NOMO-1 (cell line): ENCODE results near the gene HES2.
"Not testable (repeated sequence)": the region's sequence is repeated elsewhere in the genome, so short reads cannot be mapped to it uniquely, and the experiment has no call there.

ENCODE experiments used
- DNase-seq, 2 experiments: peaks; one replicate each; lab custom pipeline; 2025; ENCODE audit not compliant: unreplicated experiment in 2 of 2; lab: John Stamatoyannopoulos, UW

HES2 gene

DNA sequence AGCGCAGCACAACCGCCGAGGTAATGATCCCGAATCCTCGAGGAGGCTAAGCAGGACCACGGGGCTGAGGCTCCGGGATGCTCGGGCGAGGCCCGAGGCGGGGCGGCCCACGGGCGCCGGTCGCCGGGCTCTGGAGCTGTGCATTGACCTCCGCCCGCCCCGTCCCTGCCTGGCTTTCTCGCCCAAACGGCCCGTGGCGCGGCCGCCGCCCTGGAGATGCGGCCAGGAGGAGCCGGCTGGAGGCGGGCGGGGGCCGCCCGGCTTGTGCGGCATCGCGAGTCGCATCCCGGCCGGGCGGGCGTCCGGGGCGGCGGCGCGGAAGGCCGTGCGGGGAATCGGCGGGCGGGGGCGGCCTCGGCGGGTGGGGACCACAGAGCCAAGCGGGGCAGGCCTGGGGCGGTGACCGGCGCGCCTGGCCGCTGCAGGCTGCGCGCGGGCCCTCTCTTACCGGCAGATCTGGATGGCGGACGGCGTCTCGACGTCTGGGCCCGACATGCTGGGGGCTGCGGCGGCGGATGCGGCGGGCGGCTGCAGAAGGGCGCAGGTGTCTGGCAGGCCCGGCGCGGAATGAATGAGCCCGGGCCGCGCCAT lies 26.8 kb downstream of the HES2 start:
- no peak for DNase-seq

DNA sequence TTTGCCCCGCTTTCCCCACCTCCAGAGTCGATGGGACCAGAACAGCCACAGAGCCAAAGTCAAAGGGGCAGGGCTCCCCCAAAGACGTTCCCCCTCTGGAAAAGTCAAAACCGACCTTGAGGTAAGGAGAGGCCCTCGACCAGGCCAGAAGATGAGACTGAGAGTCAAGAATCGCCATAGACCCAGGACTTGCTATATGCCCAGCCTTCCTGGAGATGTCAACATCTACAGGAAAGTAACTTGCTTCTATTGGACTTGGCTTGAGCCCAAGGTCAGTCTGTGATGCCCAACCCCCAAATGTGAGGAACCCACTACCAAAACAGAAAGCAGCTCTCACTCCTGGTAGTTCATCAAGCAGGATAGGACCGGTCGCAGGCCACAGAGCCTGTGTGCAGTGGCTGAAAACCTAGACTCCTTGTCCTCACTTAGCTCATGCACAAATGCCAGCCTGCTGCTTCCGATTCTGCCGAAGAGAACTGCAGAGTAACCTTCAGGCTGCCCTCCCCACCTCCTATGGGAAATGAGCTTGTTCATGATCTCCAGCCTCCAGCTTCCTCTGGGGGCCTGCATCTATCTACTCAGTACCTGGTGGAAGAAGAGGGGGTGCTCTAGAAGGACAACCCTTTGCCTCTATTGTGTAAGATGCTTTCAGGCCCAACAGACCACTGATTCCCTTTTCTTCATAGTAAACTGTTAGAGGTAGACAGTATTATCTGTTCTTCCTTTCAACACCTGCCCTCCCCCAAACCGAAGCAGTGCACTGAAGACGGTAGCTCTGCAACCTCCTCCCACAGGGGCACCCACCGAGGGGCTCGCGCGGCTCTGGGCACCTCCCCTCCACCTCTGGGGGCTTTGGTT lies 27.5 kb downstream of the HES2 start:
- DNase-seq: peak in 1 of 2 experiments; percentile 17

DNA sequence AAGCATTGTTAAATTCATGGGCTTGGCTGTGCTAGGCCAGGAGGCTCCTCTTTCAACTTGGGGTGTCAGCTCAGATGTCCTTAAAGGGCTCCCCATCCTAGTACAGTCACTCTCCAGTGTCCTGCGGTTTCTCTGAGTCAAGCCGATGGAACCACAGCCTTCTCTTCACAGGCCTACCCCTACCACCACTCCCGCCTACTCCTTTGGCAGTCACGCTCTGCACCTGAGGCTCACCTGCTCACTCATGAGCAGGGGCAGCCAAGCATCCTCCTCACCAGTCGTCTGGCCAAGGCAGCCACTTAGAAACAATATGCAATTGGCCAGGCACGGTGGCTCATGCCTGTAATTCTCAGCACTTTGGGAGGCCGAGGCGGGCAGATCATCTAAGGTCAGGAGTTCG lies 29.7 kb downstream of the HES2 start:
- DNase-seq: no peak

DNA sequence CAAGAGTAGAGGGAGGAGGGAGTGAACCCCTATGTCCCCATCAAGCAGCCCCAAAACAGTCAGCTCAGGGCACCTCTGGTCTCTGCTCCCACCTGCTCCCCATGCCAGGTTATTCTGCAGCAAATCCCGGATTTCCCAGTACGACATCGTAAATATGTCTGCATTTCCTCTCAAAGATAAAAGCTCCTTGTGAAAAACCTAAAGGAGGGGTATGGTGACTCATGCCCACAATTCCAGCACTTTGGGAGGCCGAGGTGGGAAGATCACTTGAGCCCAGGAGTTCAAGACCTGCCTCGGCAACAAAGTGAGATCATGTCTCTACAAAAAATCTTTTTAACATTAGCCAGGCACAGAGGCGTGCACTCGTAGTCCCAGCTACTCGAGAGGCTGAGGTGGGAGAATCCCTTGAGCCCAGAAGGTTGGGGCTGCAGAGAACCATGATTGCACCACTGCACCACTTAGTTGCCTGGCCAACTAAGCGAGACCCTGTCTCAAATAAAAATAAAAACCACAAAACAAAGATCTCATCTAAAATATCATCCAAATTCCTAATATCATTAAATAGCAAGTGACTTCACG lies 33.3 kb downstream of the HES2 start:
- no peak for DNase-seq

DNA sequence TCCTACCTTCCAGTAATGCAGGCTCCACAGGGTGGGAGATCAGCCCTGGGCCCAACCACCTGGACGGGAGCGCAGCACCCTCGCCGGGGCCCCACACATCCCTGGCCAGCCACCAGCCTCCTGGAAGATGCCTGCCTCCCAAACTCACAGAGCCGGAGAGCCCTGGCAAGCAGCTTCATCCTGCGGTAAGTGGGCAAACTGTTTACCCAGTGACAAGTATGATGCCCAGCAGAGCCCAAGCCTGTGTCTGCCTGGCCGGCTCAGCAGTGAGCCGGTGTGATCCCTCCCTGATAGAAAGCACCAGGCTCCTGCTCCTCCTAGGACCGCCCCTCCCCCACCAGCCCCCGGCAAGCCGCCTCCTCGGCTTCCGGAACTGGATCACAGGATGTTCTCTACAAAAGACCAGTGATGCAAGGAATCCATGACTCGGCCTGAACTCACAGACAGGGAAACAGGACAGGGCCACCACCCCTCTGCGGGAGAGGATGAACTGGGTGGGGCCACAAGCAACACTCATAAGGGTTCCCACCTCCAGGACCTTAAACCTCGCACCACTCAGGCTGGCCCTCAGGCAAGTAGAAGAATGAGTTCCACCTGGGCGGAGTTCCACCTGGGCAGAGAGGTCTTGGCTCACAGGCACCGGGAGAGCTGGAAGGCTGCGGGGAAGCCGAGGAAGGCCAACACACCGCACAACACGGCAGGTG lies 34.1 kb downstream of the HES2 start:
- no peak for DNase-seq

DNA sequence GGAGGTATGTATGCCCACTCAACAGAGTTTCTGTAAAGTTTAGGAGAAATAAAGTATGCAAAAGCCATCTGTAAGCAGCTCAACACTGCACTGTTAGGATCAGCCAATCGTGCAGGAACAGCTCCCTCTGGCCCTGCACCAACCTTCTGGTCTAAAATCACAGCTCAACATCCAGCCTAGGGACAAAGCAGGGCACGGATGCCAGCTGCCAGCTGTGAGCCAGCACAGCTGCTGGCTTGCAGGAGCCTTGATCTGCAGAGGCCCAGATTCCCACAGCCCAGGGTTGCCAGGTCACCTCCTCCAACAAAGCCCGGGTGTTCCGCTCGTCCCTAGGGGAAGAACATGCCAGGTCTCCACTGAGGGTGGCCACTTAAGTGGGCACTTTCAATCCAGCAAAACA lies 34.8 kb downstream of the HES2 start:
- DNase-seq: no peak

DNA sequence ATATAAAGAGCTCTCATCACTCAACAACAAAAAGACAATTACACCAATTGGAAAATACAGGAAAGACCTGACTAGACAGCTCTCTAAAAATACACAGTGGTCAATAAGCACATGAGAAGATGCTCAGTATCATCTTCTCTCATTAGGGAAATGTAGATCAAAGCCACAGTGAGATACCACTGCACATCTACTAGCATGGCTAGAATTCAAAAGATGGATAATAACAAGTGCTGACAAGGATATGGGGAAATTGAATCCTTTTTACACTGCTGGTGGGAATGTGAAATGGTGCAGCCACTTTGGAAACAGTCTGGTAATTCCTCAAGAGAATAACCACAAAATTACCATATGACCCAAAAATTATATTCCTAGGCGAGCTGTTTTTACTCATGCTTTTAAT lies 35.6 kb downstream of the HES2 start:
- no peak for DNase-seq

DNA sequence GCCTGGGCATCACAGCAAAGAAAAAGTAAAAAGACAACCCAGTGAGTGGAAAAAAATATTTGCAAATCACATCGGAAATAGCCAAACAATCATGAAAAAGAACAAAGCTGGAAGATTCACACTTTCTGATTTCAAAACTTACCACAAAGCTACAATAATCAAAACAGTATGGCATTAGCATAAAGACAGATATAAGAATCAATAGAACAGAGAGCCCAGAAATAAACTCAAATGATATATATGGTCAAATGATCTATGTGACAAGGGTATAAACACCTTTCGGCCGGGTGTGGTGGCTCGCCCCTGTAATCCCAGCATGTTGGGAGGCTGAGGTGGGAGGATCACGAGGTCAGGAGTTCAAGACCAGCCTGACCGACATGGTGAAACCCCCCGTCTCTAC lies 39.7 kb downstream of the HES2 start:
- DNase-seq: no peak

DNA sequence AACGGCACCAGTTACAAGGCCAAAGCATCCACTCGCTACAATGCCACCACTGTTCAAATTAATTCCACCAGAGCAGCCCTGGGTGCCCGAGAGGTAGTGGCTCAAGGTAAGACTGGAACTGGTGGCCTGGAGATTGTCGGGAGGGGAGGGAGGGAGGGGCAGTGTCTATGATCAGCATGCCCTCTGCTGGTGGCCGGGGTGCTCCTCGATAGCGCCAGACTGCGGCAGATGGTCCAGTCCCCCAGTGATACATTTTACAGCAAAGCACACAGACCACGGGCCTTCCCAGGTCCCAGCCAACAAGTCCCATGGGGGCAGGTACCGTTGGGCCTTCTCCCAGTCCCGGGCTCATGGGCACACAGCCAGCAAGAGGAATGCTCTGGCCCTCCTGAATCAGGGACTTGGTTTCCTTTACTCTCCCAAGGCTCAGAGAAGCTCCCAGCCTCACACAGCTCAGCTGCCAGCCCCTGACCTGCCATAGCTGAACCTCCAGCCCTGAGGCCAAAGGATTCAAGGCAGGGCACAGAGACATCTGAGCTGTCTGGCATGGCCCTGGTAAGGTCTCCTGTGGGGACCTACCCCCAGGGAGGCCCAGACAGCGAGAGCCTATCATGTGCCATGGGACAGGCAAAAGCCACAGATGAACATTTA lies 41.5 kb downstream of the HES2 start:
- no peak for DNase-seq

DNA sequence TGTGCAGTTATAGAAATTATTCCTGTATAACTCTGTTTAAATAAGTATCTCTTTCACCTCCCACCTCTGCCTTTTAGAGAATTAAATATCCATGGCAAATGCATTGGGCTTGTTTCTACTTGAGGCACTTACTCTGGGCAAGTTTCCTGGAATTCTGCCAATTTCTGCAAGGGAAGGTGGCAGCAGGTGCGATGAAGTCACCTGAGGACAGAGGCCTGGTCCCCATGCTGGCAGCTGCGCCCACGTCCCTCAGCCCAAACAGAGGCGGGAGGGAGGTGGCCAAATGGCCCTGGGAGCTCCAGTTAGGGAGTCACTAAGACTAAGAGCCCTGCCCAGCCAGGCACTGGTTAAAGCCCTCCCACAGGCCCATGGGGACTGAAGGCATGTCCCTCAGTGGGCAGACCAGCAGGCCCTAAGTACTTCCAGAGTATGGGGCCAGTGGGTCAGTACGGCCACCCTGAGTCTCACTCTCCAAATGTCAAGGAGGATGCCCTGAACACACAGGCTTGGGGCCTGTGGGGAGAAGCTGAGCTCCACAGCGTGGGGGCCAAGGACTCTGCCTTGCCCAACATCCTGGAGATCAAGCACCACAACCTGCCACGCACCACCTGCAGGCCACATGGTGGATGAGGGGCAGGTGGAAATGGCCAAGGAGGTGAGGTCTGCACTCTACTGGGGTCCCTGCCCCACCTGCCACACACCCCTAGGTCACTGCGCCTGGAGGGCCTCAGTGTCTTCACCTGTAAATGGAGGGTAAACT lies 45.6 kb downstream of the HES2 start:
- no peak for DNase-seq

DNA sequence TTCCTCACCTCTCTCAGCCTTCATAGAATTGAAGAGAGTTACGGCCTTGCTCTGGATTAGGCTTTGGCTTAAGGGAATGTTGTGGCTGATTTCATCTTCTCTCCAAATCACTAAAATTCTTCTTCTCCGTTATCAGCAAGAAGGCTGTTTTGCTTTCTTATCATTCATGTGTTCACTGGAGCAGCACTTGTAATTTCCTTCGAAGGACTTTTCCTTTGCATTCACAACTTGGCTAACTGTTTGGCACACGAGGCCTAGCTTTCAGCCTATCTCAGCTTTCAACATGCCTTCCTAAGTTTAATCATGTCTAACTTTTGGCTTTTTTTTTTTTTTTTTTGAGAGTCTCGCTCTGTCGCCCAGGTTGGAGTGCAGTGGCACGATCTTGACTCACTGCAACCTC lies 47.5 kb downstream of the HES2 start:
- not testable (repeated sequence) for DNase-seq

DNA sequence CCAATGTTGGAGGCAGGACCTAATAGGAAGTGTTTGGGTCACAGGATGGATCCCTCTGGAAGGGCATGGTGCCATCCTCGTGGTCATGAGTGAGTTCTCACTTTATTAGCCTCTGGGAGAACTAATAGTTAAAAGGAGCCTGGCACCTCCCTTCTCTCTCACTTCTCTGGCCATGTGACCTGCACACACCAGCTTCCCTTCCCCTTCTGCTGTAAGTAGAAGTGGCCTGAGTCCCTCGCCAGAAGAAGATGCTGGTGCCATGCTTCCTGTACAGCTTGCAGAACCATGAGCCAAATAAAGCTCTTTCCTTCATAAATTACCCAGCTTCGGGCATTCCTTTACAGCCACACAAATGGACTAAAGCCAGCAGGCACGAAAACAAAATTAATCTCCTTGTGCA lies 49.7 kb downstream of the HES2 start:
- DNase-seq: no peak

DNA sequence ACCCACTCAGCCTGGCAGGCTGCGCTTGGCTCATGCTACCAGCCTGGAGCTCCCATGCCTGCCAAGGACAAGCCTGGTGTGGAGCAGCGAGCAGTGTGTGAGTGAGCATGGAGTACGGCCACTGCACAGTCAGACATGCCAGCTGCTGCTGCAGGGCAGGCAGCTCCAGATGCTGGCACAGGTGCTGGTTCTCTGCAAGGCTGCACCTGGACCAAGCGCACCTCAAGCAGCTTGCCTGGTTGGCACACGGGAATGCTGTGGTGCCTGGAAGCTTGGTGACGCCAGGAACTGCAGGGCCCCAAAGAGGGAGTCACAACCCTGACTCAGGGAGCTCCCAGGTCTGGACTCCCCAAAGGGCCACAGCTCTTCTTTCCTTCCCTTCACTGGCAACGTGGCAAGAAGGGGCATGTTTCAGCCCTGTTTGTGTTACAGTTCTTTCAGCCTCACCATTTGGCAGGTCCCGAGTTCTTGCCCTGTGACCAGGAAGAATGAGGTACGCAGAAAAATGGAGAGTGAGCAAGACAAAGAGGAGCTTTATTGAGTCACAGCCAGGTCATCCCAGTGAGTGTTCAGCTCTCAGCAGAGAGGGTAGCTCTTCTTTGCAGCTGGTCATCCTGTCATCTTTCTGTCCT lies 52.2 kb downstream of the HES2 start:
- no peak for DNase-seq

DNA sequence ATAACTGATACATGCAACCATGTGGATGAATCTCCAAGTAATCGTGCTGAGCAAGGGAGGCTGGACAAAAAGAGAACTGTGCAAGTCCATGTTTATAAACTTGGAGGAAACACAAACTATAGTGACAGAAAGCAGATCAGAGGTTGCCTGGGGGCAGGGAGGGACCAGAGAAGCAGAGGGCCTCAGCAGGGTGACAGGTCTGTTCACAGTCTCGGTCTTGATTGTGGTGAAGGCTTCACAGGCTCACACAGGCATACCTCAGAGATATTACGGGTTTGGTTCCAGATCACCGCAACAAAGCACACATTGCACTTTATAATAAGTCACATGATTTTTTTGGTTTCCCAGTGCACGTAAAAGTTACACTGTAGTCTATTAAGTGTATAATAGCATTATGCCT lies 54.7 kb downstream of the HES2 start:
- DNase-seq: no peak

DNA sequence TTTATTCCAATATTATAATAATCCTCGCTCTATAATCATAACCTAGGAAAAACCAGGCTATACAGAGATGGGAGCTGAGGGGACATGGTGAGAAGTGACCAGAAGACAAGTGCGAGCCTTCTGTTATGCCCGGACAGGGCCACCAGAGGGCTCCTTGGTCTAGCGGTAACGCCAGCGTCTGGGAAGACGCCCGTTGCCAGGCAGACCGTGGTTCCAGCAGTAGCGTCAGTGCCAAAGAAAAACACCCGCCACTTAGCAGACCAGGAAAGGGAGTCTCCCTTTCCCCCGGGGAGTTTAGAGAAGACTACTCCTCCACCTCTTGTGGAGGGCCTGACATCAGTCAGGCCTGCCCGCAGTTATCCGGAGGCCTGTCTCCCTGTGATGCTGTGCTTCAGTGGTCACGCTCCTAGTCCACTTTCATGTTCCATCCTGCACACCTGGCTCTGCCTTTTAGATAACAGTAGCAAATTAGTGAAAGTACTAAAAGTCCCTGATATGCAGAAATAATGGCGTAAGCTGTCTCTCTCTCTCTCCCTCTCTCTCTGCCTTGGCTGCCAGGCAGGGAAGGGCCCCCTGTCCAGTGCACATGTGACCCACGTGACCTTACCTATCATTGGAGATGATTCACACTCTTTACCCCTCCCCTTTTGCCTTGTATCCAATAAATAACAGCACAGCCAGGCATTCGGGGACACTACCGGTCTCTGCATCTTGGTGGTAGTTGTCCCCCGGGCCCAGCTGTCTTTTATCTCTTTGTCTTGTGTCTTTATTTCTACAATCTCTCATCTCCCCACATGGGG lies 56.4 kb downstream of the HES2 start:
- not testable (repeated sequence) for DNase-seq
